ENCODE results near the gene CDKAL1.

The CDKAL1 gene

GRCh38 chr6:21141616-21142303 is 607.5 kb downstream of the CDKAL1 start:
- no peak for DNase-seq (ENCODE audit: low read depth)

- no peak for DNase-seq (ENCODE audit: low read depth)
Observed at GRCh38 chr6:21142741-21143140, 608.5 kb downstream of the CDKAL1 start.

- DNase-seq (ENCODE audit: low read depth): no peak
Observed at GRCh38 chr6:21143645-21144044, 609.4 kb downstream of the CDKAL1 start.

GRCh38 chr6:21144928-21145327 is 610.7 kb downstream of the CDKAL1 start:
- DNase-seq (ENCODE audit: low read depth): no peak

GRCh38 chr6:21147995-21148394 is 613.7 kb downstream of the CDKAL1 start:
- DNase-seq (ENCODE audit: low read depth): no peak

GRCh38 chr6:21149470-21149869 is 615.2 kb downstream of the CDKAL1 start:
- peak; percentile 19 for DNase-seq (ENCODE audit: low read depth)

- no peak for DNase-seq (ENCODE audit: low read depth)
Observed at GRCh38 chr6:21150667-21151066, 616.4 kb downstream of the CDKAL1 start.

- DNase-seq (ENCODE audit: low read depth): no peak
Observed at GRCh38 chr6:21151119-21151518, 616.9 kb downstream of the CDKAL1 start.

GRCh38 chr6:21151530-21151929 is 617.3 kb downstream of the CDKAL1 start:
- no peak for DNase-seq (ENCODE audit: low read depth)

GRCh38 chr6:21157186-21157929 is 623.1 kb downstream of the CDKAL1 start:
- no peak for DNase-seq (ENCODE audit: low read depth)

- no peak for DNase-seq (ENCODE audit: low read depth)
Observed at GRCh38 chr6:21158149-21158548, 623.9 kb downstream of the CDKAL1 start.

GRCh38 chr6:21158873-21159272 is 624.6 kb downstream of the CDKAL1 start:
- no peak for DNase-seq (ENCODE audit: low read depth)

- DNase-seq (ENCODE audit: low read depth): no peak
Observed at GRCh38 chr6:21159465-21159864, 625.2 kb downstream of the CDKAL1 start.

- DNase-seq (ENCODE audit: low read depth): no peak
Observed at GRCh38 chr6:21161707-21162106, 627.5 kb downstream of the CDKAL1 start.

- peak; percentile 93 for DNase-seq (ENCODE audit: low read depth)
Observed at GRCh38 chr6:21163110-21163837, 629.0 kb downstream of the CDKAL1 start.

- no peak for DNase-seq (ENCODE audit: low read depth)
Observed at GRCh38 chr6:21163838-21164180, 629.6 kb downstream of the CDKAL1 start.

GRCh38 chr6:21164768-21165326 is 630.6 kb downstream of the CDKAL1 start:
- DNase-seq (ENCODE audit: low read depth): peak; percentile 54

- no peak for DNase-seq (ENCODE audit: low read depth)
Observed at GRCh38 chr6:21166754-21167153, 632.5 kb downstream of the CDKAL1 start.

- DNase-seq (ENCODE audit: low read depth): no peak
Observed at GRCh38 chr6:21167790-21168189, 633.5 kb downstream of the CDKAL1 start.

GRCh38 chr6:21171801-21172200 is 637.5 kb downstream of the CDKAL1 start:
- DNase-seq (ENCODE audit: low read depth): peak; percentile 77

GRCh38 chr6:21173031-21173430 is 638.8 kb downstream of the CDKAL1 start:
- DNase-seq (ENCODE audit: low read depth): no peak

- no peak for DNase-seq (ENCODE audit: low read depth)
Observed at GRCh38 chr6:21173678-21174077, 639.4 kb downstream of the CDKAL1 start.

GRCh38 chr6:21176197-21176596 is 641.9 kb downstream of the CDKAL1 start:
- no peak for DNase-seq (ENCODE audit: low read depth)
